Endothelial cell of umbilical vein (primary cell): ENCODE results near the gene FAM131B. TPM values are rescaled to one million over a fixed set of nuclear protein-coding genes. Genes with fewer than 3 reads are reported as not detected.

ENCODE experiments used
- BruUV-seq: library from RNA; stranded (reverse); fragments of 400-500 nt; replicated peaks from 2 replicates; lab custom pipeline; 2021; lab: Mats Ljungman, UMichigan
- CTCF ChIA-PET: fragments of 300-600, 350-600 bp; sonication (Branson Sonifier 250); formaldehyde crosslinking; loops from one replicate; lab custom pipeline; 2021; ENCODE audit warnings: antibody characterized with exemption, inconsistent platforms; lab: Charles Lee
- POLR2A ChIA-PET: fragments of 300-600, 350-600 bp; sonication (Branson Sonifier 250); formaldehyde crosslinking; loops from one replicate; lab custom pipeline; 2021; ENCODE audit warnings: antibody characterized with exemption, inconsistent platforms; lab: Charles Lee
- DNase-seq: peaks from one replicate; pipeline ENCODE4 v3.0.0-alpha.2; 2011; ENCODE audit warnings: low read depth, low spot score
- FAIRE-seq: peaks from 2 replicates; lab custom pipeline; 2011; peaks lifted over from hg19 to GRCh38; lab: Jason Lieb, UNC
- H2AFZ ChIP-seq: 2 replicates; pipeline ENCODE4 v1.6.0; 2012; ENCODE audit warnings: low read depth, low read length, control low read depth, inconsistent platforms
- H3K27ac ChIP-seq: 2 replicates; pipeline ENCODE4 v1.5.1; 2011; ENCODE audit warnings: low read depth, mild to moderate bottlenecking, control low read depth, low read length, moderate library complexity; ENCODE audit not compliant: insufficient read depth
- H3K27me3 ChIP-seq, 2 experiments: 2 replicates each; pipeline versions ENCODE4 v1.6.0 to v1.6.1; 2011; ENCODE audit warnings: low read length in 2 of 2, mixed read lengths in 1 of 2; ENCODE audit not compliant: control insufficient read depth in 2 of 2, insufficient read depth in 2 of 2
- H3K36me3 ChIP-seq, 2 experiments: 2 replicates in 1 of 2; 3 replicates in 1 of 2; pipeline ENCODE4 v1.5.1; 2011; ENCODE audit warnings: low read length in 2 of 2, mild to moderate bottlenecking in 1 of 2, moderate library complexity in 1 of 2; ENCODE audit not compliant: control insufficient read depth in 2 of 2, insufficient read depth in 2 of 2; ENCODE audit errors: extremely low read depth in 1 of 2
- H3K4me1 ChIP-seq: 3 replicates; pipeline ENCODE4 v1.5.1; 2011; ENCODE audit warnings: mild to moderate bottlenecking, low read length; ENCODE audit not compliant: control insufficient read depth, insufficient read depth; ENCODE audit errors: extremely low read depth
- H3K4me2 ChIP-seq: 2 replicates; pipeline ENCODE4 v1.6.1; 2011; ENCODE audit warnings: low read length, control low read depth, mixed read lengths; ENCODE audit not compliant: insufficient read depth
- H3K4me3 ChIP-seq, 3 experiments: fragments of 200-600 bp in 1 of 3; sonication (generic), shearing (Covaris generic) in 1 of 3; replicated peaks in 1 of 3; 2 replicates each; pipeline ENCODE4 v1.5.1; 2011 to 2016; ENCODE audit warnings: control low read depth in 3 of 3, low read length in 3 of 3, mild to moderate bottlenecking in 2 of 3, inconsistent platforms in 1 of 3, low read depth in 1 of 3, moderate library complexity in 1 of 3; ENCODE audit not compliant: insufficient read depth in 1 of 3
- H3K79me2 ChIP-seq: 2 replicates; pipeline ENCODE4 v1.6.0; 2012; ENCODE audit warnings: low read length, inconsistent platforms; ENCODE audit not compliant: control insufficient read depth, insufficient read depth
- H3K9ac ChIP-seq: replicated peaks from 2 replicates; pipeline ENCODE3; 2011; ENCODE audit warnings: low read length, control low read depth; ENCODE audit not compliant: insufficient read depth; ENCODE audit errors: extremely low read depth
- H3K9me1 ChIP-seq: replicated peaks from 3 replicates; pipeline ENCODE4 v1.6.0; 2011; ENCODE audit warnings: mild to moderate bottlenecking, low read length; ENCODE audit not compliant: control insufficient read depth, insufficient read depth; ENCODE audit errors: extremely low read depth
- H3K9me3 ChIP-seq: replicated peaks from 2 replicates; pipeline ENCODE4 v1.5.1; 2012; ENCODE audit warnings: low read length, inconsistent platforms; ENCODE audit not compliant: control insufficient read depth, insufficient read depth
- H4K20me1 ChIP-seq: replicated peaks from 2 replicates; pipeline ENCODE3; 2011; ENCODE audit warnings: mild to moderate bottlenecking, low read length; ENCODE audit not compliant: control insufficient read depth, insufficient read depth; ENCODE audit errors: extremely low read depth
- CTCF ChIP-seq, 2 donors: IDR thresholded peaks; 1 replicate in 1 of 2; 2 replicates in 1 of 2; pipeline ENCODE4 v1.5.1; 2011; ENCODE audit warnings: low read length in 2 of 2, mild to moderate bottlenecking in 2 of 2, moderate library complexity in 2 of 2, control low read depth in 1 of 2, inconsistent platforms in 1 of 2, low read depth in 1 of 2; ENCODE audit not compliant: insufficient read depth in 1 of 2; ENCODE audit errors: extremely low read depth in 1 of 2
- EZH2 ChIP-seq: IDR thresholded peaks from 2 replicates; pipeline ENCODE4 v1.6.1; 2012; ENCODE audit warnings: borderline replicate concordance, low read depth, mild to moderate bottlenecking, moderate library complexity, low read length, inconsistent platforms; ENCODE audit not compliant: severe bottlenecking
- JUN ChIP-seq: IDR thresholded peaks from 2 replicates; pipeline ENCODE4 v1.6.1; 2011; ENCODE audit warnings: borderline replicate concordance, low read depth; ENCODE audit not compliant: insufficient read length, insufficient read depth
- MAX ChIP-seq: IDR thresholded peaks from 2 replicates; pipeline ENCODE4 v1.6.1; 2011; ENCODE audit not compliant: insufficient read depth, insufficient read length
- MYC ChIP-seq: IDR thresholded peaks from one replicate; pipeline ENCODE4 v1.6.1; 2011; ENCODE audit warnings: mild to moderate bottlenecking, low read depth, low read length
- POLR2A ChIP-seq: IDR thresholded peaks from 2 replicates; pipeline ENCODE4 v1.6.1; 2012; ENCODE audit warnings: low read depth, mild to moderate bottlenecking, control low read depth, low read length
- POLR2AphosphoS5 ChIP-seq: IDR thresholded peaks from 2 replicates; pipeline ENCODE4 v1.6.1; 2012; ENCODE audit warnings: low read depth, mild to moderate bottlenecking, control low read depth, low read length, moderate library complexity; ENCODE audit not compliant: insufficient read depth
- dilution Hi-C: fragments of 300-500 bp; cut with MboI; formaldehyde crosslinking; loops from one replicate; pipeline ENCODE4 v1.15.0; 2019; ENCODE audit warnings: low sequenced_read_pairs; ENCODE audit not compliant: extremely low pct_ligation_motif_present
- intact Hi-C: fragments of 100-400 bp; cut with micrococcal nuclease; formaldehyde crosslinking; loops from one replicate; pipeline ENCODE4 v1.10.0; 2022
- polyA plus RNA-seq, 4 experiments: library from polyadenylated mRNA; depleted of rRNA in 3 of 4; stranded (reverse) in 3 of 4; unstranded in 1 of 4; fragments of >200 nt; gene quantifications; 2 replicates each; pipeline versions ENCODE4 v1.2.1 to v1.2.3, GENCODE V29; 2011 to 2012; ENCODE audit warnings: missing spikeins in 1 of 4
- total RNA-seq: library from RNA; stranded (reverse); gene quantifications from 2 replicates; pipeline ENCODE4 v1.2.3, GENCODE V29; 2021

Gene FAM131B
- total and polyA plus RNA-seq, 2 donors (not counting 3 experiments of a cell fraction or from before 2014, with no cell fraction given): 1.6 to 1.8 TPM

DNA sequence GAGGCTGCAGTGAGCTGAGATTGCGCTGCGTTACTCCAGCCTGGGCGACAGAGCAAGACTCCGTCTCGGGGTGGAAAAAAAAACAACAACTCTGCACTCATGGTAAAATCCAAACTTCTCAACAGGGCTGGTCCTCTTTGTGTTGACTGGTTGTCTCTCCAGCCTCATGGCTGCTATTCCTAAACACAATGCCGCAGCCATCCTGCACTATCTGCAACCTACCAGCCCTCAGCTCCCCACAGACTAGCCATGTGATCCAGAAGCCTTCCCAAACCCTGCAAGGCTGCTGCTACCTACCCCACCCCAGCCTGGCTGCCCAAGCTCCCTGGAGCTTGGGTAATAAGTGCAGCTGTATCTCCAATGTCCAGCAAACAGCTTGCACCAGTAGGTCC lies 30.4 kb upstream of the FAM131B start:
- no TSS peak for BruUV-seq
- Histone ChIP-seq H3K36me3 (peaks cover 14 to 32% of the 10 kb centered on the region in 2 experiments), H3K79me2 (peaks cover 16% of the 10 kb centered on the region), H3K4me1 (peaks cover 68% of the 10 kb centered on the region), H3K9ac (no peak overlapping the region), H3K4me3 (no peak overlapping the region), H3K9me1 (no peaks in the 10 kb centered on the region), H3K4me2 (no peak overlapping the region), H4K20me1 (no peaks in the 10 kb centered on the region), H3K27ac (no peak overlapping the region), H2AFZ (no peak overlapping the region), H3K27me3 (no peaks in the 10 kb centered on the region), H3K9me3 (no peaks in the 10 kb centered on the region)
- TF ChIP-seq MYC (no peak), POLR2AphosphoS5 (no peak), CTCF (IDR thresholded peaks at IDR 0.05; ENCODE audit: extremely low read depth in 1 of 2, insufficient read depth in 1 of 2, low read depth in 1 of 2, low read length in 2 of 2) (no peak), EZH2 (no peak), POLR2A (no peak), JUN (no peak), MAX (no peak)
- FAIRE-seq: no peak
- DNase-seq: no peak
- intact Hi-C loops: loop anchor here (1.0 to 5.0 kb wide), 2 partner anchors 105 to 586 kb away; partner anchors contain the start of gene CASP2
- ChIA-PET POLR2A (interaction anchor here (0.9 to 2.9 kb wide), 4 partner anchors 8 to 107 kb away, joined by 5 to 17 read pairs (median 10); no protein-coding TSS in a partner anchor), CTCF (interaction anchor here (0.8 to 4.5 kb wide), 8 partner anchors 9 to 112 kb away, joined by 3 to 18 read pairs (median 5); no protein-coding TSS in a partner anchor)
- dilution Hi-C loops: loop anchor here (25.0 kb wide), 1 partner anchor 119 kb away; no protein-coding TSS in a partner anchor
